Hematopoietic multipotent progenitor cell treated with erythropoietin and hydrocortisone succinate and interleukin-3 and kit ligand, for 6 days (in vitro differentiated cells): ENCODE data around the gene PLCG2.
"Not testable (repeated sequence)": the region's sequence is repeated elsewhere in the genome, so short reads cannot be mapped to it uniquely, and the experiment has no call there.

Experiments used
- DNase-seq: peaks from one replicate; pipeline ENCODE4 v3.0.0-alpha.2; 2015

Gene PLCG2

DNA sequence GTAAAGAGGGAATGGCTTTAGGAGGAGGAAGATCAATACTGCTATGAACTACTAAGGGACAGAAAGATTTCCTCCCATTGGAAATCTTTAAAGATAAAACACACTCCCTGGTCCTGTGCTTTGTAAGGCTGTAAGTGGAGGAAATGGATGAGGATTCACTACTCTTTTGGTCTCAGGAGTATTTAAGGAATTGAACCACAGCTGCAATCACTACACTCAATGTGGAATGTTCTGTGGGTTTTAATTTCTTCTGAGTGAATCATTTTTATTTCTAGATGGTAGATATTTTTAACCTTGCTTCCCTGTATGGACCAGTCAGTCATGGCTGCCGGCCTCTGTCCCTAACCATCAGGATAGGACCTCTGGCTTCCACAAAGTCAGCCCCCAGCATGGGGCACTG is 166.6 kb downstream of the PLCG2 start:
- no peak for DNase-seq

DNA sequence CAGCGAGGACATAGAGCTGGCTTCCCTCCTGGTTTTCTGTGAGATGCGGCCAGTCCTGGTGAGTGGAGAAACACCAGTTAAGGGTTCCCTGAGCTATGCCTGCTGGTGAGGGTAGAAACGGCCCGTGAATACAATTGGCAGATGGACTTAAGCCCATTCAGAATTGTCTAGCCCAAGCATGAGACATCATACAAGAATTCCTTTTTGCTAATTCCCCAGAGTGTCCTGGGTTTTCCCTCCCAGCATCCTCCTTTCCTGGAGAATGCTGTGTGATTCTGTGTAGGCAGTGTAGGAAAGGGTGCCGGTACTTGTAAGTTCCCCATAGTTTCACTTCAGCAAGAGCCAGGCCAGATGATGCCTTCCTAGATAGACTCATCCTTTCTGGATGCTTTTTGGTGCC is 167.1 kb downstream of the PLCG2 start:
- DNase-seq = no peak

- peak; percentile 6 for DNase-seq
Measured at GRCh38 chr16:81951564-81951963, 172.5 kb downstream of the PLCG2 start.

DNA sequence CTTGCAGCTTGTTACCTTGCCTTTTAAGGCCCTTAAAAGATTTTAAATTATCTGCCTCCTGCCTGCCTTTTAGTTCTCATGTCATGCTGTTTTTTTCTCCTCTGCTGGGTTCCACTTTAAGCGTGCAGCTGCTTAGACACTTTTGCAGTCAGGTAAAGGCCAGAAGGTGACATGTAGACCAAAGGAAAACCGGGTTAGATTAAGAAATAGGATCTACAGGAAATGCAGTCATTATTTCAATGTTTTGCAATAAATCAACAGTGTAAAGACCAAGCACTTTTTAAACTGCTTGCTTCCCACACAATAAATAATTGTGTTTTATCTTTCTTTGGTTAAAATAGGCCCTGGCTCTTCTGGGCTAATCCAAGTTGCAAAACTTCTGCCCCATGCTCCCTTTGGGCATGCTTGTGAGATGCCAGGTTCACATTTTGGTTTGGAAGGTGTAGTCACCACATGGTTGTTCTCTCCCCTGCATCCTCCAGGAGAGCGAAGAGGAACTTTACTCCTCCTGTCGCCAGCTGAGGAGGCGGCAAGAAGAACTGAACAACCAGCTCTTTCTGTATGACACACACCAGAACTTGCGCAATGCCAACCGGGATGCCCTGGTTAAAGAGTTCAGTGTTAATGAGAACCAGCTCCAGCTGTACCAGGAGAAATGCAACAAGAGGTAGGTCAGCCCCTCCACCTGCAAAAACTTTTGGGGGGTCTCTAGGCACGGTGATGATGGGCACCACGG is 177.3 kb downstream of the PLCG2 start:
- peak; percentile 37 for DNase-seq

- DNase-seq = no peak
Measured at GRCh38 chr16:81964808-81965207, 185.7 kb downstream of the PLCG2 start.

DNA sequence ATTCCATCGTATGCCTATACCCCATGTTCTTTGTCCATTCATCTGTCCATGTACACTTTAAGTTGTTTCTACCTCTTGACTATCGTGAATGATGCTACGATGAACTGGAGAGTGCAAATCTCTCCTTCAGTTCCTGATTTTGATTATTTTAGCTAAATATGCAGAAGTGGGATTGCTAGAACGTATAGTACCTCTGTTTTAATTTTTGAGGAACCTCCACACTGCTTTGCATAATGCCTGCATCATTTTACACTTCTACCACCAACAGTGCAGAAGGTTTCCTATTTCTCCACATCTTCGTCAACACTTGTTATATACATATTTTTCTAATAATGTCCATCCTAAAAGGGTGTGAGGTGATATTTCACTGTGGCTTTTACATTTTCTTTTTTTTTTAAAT is 188.3 kb downstream of the PLCG2 start:
- DNase-seq = no peak

DNA sequence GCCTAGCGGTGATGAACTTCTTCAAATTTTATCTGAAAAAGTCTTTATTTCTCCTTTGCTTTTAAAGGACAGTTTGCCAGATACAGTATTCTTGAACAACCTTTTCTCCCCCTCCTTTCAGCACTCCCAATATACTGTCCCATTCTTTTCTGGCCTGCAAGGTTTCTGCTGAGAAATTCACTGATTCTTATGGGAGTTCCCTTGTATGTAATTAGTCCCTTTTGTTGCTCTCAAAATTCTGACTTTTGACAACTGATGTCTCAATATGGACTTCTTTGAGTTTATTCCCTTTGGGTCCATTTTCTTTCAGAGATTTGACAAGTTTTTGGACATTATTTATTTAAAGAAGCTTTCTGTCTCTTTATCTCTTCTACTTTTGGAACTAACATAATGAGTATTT is 192.8 kb downstream of the PLCG2 start:
- no peak for DNase-seq

- no peak for DNase-seq
Measured at GRCh38 chr16:81973737-81974136, 194.6 kb downstream of the PLCG2 start.

DNA sequence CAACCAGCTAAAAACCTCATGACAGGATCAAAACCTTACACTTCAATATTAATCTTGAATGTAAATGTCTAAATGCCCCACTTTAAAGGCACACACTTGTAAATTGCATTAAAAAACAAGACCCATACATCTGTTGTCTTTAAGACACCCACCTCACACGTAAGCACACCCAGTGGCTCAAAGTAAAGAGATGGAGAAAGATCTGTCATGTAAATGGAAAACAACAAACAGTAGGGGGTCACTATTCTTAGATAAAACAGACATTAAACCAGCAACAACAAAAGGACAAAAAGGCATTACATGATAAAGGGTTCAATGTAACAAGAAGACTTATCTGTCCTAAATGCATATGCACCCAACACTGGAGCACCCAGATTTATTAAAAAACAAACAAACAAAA is 196.5 kb downstream of the PLCG2 start:
- DNase-seq = no peak

- not testable (repeated sequence) for DNase-seq
Measured at GRCh38 chr16:81977335-81977942, 198.3 kb downstream of the PLCG2 start.

- DNase-seq = no peak
Measured at GRCh38 chr16:81987121-81987520, 208.0 kb downstream of the PLCG2 start.

DNA sequence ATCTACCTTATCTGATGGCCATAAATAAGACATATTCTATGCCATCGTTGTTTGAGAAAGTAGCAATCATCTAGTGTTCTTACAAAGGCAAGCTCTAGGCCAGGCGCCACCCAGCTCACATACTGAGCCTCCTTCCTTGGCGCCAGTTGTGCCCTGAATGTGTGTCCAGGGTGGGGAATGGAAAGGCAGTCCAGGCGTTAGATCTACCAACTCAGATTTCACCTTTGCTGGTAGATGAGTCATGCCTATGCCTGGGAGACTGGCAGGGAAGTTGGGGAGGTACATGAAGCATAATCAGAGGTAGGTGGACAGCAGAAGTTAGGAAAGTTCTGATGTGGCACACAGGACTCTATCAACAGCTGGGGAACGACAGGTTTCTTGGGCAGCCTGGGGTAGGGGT is 208.6 kb downstream of the PLCG2 start:
- DNase-seq = no peak

- DNase-seq = no peak
Measured at GRCh38 chr16:81992859-81993258, 213.8 kb downstream of the PLCG2 start.

GRCh38 chr16:81994485-81994884 is 215.4 kb downstream of the PLCG2 start:
- peak; percentile 19 for DNase-seq

- no peak for DNase-seq
Measured at GRCh38 chr16:81995651-81996050, 216.6 kb downstream of the PLCG2 start.

GRCh38 chr16:81996664-81997509 is 217.8 kb downstream of the PLCG2 start:
- DNase-seq = peak; percentile 36

DNA sequence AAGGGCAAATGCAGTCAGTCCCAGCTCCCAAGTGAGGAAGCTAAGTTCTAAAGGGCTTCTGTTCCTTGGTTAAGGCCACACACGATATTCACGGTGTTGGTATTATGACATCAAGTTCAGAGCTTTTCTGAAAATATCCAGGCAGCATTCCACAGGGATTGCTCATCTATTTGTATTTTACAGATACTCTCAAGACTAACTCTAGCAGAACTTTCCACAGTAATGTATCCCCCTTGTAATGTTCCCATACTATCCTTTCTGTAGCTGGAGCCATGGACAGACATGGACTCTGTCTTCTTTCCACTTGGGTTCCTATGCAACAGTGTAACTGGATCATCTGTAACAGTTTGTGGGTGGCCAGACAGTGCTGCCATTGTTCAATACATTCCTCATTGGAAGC is 218.6 kb downstream of the PLCG2 start:
- DNase-seq = no peak

DNA sequence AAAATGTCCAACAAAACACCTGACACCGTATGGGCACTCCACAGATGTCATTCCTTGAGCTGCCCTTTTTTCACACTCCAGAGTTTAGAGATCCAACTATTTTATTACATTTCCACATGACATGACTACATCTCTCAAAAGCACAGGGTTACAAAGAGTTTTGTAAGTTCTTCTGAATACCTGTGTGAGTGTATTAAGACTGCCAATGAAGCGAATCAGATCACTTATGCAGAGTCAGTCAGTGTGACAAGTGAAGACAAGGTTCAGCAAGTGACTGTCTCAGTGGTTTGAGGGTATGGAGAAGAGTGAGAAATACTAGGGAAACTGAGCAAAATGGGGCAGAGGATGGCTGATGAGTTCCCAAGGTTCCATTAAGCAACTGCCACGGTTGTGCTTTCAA is 223.7 kb downstream of the PLCG2 start:
- DNase-seq = no peak

DNA sequence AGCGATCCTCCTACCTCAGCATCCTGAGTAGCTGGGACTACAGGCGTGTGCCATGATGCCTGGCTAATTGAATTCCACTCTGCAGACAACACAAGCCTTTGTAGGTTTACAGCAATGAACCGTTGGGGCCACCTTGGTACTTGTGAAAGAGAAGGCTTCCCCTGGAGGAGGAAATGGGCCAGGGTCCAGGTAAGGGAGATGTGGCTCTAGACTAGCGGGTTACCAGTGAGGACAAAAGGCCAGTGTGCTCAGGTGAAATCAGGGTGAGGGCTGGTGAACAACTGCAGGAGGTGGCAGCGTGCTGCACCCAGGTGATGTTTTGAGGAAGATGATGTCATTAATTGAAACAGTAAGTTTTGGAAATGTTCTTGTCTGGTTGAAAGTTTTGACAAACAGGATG is 225.5 kb downstream of the PLCG2 start:
- no peak for DNase-seq

GRCh38 chr16:82005027-82005830 is 226.1 kb downstream of the PLCG2 start:
- no peak for DNase-seq

GRCh38 chr16:82006036-82006435 is 226.9 kb downstream of the PLCG2 start:
- DNase-seq = no peak

GRCh38 chr16:82007189-82007588 is 228.1 kb downstream of the PLCG2 start:
- DNase-seq = no peak

DNA sequence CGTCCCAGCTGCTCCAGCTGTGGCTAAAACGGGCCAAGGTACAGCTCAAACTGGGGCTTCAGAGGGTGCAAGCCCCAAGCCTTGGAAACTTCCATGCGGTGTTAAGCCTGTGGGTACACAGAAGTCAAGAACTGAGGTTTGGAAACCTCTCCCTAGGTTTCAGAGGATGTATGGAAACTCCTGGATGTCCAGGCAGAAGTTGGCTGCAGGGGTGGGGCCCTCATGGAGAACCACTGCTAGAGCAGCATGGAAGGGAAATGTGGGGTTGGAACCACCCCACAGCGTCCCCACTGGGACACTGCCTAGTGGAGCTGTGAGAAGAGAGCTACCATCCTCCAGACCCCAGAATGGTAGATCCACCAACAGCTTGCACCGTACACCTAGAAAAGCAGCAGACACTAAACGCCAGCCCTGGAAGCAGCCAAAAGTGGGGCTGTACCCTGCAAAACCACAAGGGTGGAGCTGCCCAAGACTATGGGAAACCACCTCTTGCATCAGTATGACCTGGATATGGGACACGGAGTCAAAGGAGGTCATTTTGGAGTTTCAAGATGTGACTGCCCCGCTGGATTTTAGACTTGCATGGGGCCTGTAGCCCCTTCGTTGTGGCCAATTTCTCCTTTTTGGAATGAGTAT is 230.0 kb downstream of the PLCG2 start:
- DNase-seq = no peak
